Cardiac septum (tissue), 1 donor: ENCODE data around the gene GRK5. TPM values are rescaled to one million over a fixed set of nuclear protein-coding genes. Genes with fewer than 3 reads are reported as not detected.
"Not testable (repeated sequence)": the region's sequence is repeated elsewhere in the genome, so short reads cannot be mapped to it uniquely, and the experiment has no call there.

Experiments
- DNase-seq: peaks from one replicate; pipeline ENCODE4 v3.0.0-alpha.2; 2020; ENCODE audit warnings: low spot score
- intact Hi-C: fragments of 100-400 bp; cut with DNase I; formaldehyde crosslinking; loops from one replicate; pipeline ENCODE4 v1.14.0; 2022
- total RNA-seq: library from RNA; stranded (reverse); fragmentation: NEBNext Ultra II Directional; extraction: Animal tissue kit (Norgen Biotek cat#: 25700); gene quantifications from one replicate; pipeline ENCODE4 v1.2.1, GENCODE V29; 2021
- donor health status: DM: no; HTN: no; CAD: no.

Gene GRK5
- total RNA-seq, 1 donor from 2014 or later, result 17.6 TPM

GRCh38 chr10:119215371-119215770 is 8.0 kb downstream of the GRK5 start:
- no peak for DNase-seq
- intact Hi-C loops, result no loop called here

DNA sequence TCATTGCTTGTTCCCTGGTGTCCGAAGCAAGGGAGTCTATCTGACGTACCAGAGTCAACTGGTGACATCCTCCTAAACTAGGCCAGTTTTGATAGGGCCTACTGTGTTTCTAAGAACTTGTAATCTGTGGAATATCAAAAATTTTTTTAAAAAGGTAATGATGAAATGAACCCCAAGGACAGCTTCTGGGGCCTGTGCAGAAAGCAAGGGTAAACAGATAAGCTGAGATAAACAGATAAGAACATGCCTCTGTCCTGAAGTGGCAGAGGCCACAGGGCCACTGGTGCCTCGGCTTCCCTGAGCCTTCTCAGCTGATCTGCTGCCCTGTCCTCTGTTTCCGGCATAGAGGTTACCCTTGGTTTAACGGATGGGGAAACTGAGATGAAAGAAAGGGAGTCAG is 8.8 kb downstream of the GRK5 start:
- intact Hi-C loops, result no loop called here
- no peak for DNase-seq

GRCh38 chr10:119217401-119217800 is 10.0 kb downstream of the GRK5 start:
- intact Hi-C loops, result no loop called here
- DNase-seq, result no peak

- intact Hi-C loops, result no loop called here
- DNase-seq, result no peak
These were observed 10.7 kb downstream of the GRK5 start for GRCh38 chr10:119217991-119218490.

DNA sequence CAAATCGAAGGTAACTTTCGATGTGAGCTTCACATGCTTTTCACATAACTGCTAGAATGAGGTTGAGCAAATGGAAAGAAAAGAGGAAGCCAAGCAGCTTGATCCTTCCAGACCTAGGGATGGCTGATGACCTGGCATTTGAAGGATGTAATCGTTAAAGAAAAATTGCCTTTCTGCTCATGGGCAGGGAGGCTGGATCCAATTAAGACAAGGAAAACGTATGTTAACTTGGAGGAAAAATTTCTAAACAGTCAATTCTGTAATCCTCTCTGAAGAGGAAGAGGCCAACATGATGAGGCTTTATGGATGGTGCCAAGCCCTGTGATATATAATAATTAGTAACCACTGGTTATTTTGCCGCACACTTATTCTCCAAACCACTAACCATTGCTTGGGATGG is 12.5 kb downstream of the GRK5 start:
- DNase-seq, result no peak
- intact Hi-C loops, result no loop called here

GRCh38 chr10:119221201-119221600 is 13.8 kb downstream of the GRK5 start:
- DNase-seq, result no peak
- intact Hi-C loops, result no loop called here

DNA sequence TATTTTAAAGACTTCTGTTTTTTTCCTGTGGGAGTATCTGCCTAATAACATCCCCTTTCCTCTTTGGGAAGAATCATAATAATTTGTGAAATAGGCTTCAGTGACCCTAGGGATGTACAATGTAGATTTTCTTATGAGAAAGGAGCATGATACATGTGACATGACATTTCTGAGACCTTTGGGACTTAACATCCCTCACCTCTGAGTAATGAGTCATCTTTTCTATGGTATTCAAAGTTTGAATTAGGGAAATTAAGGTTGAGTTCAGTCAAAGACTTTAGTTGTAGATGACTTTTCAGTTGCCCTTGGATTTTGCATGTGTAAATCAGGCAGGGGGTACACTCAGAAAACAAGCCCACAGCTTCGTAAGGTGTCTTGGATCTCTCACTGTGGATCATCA is 14.3 kb downstream of the GRK5 start:
- intact Hi-C loops, result no loop called here
- DNase-seq, result no peak

DNA sequence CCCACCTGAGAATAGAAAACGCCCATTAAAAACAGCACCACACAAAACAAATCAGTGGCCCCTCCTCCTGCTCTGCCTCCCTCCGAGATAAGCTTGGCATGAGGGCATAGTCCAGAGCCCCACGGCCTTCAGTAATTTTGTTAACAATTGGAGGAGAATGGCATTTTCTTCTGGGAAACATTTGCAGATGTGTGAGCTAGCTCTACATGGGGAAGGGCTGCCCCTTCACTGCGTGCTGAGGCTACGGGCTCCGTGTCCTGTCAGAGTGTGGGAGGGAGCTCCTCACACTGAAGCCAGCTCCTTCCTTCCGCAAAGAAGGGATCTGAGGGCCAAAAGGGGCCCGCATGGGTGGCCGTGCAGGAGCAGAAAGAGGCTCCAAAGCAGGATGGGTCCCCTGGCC is 15.2 kb downstream of the GRK5 start:
- intact Hi-C loops, result no loop called here

GRCh38 chr10:119222966-119223386 is 15.6 kb downstream of the GRK5 start:
- intact Hi-C loops, result no loop called here
- no peak for DNase-seq

More for the DNA sequence above, 15.2 kb downstream of the GRK5 start:
- no peak for DNase-seq

DNA sequence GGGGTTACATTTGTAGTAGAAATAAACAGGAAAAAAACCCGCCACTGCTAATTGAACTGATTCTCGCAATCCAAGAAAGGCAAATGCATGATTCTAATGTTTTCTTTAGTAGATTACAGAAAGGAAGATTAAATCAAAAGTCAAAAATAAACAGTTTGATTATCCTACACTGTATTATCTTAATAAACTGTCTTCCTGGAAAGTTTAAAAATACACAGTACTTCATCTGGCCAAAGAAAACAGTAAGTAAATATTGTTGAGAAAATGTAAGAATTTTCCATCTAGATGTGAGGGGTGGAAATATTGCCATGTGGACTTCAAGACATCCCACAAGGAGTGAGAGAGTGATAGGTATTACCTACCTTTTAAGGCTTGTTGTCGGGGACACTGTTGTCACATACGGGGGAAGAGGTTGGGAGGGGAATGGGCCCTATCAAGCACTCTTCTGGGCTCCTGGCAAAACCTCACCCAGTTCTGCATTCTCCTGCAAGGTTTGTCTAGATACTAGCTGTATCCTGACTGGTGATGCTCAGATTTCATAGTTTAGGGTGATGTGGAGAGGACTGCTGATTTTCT is 17.8 kb downstream of the GRK5 start:
- no peak for DNase-seq
- intact Hi-C loops, result no loop called here

DNA sequence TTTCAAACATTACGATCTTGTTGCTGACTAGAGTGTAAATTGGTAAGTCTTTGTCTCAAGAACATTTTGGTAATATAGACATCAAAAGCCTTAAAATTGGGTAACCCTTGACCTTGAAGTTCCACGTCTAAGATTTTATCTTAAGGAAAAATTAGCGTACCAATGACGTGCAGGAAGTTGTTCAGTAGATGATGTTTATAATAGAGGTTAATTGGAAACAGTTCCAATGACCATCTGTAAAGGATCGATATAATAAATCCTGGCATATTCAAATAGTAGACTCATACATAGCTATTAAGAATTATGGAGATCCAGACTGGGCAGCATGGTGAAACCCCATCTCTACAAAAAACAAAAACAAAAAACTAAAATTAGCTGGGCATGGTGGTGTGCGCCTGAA is 20.5 kb downstream of the GRK5 start:
- intact Hi-C loops, result no loop called here
- DNase-seq, result no peak

DNA sequence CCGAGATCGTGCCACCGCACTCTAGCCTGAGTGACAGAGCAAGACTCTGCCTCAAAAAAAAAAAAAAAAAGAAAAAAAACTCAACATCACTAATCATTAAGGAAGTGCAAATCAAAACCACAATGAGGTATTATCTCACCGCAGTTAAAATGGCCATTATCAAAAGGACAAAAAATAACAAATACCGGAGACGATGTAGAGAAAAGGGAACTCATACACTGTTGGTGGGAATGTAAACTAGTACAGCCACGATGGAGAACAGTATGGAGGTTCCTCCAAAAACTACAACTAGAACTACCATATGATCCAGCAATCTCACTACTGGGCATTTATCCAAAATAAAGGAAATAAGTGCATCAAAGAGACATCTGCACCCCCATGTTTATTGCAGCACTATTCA is 24.3 kb downstream of the GRK5 start:
- no peak for DNase-seq
- intact Hi-C loops, result no loop called here

DNA sequence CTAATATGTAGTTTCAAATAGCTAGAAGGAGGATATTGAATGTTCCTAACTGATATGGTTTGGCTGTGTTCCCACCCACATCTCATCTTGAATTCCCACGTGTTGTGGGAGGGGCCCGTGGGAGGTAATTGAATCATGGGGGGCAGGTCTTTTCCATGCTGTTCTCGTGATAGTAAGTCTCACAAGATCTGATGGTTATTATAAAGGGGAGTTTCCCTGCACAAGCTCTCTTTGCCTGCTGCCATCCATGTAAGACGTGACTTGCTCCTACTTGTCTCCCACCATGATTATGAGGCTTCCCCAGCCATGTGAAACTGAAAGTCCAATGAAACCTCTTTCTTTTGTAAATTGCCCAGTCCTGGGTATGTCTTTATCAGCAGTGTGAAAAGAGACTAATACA is 25.1 kb downstream of the GRK5 start:
- intact Hi-C loops, DNase-seq: not testable (repeated sequence)

DNA sequence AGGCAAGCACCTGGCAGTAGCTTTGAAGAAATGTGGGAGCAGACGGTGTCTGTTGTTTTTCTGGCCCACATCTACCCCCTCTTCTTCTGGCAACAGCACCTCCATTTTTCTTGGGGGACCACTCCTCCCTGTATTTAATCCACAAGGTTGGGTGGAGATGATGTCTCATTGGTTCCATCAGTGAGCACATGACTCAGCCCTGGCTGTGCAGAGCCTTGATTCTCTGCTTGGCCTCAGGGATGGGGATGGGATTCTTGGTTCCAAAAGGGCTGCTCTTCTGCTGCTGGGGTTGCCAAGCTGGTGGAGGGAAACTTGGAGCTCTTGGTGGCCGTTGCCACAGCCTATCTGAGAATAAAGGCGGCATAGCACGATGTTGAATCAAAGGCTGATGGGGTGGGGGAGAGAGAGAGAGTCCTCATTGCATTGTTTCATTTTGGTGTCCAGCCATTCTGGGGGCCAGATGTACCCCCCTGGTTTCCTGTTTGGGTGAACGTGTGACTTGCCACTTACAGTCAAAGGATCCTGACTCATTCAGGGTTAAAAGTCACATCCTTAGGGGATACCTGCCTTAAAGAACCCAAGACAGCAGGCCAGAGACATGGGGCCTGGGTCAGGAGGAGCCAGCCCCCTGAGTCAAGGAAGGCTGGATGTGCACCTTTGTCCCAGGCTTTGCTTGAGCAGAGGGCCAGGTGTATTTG is 25.9 kb downstream of the GRK5 start:
- intact Hi-C loops, result no loop called here

DNA sequence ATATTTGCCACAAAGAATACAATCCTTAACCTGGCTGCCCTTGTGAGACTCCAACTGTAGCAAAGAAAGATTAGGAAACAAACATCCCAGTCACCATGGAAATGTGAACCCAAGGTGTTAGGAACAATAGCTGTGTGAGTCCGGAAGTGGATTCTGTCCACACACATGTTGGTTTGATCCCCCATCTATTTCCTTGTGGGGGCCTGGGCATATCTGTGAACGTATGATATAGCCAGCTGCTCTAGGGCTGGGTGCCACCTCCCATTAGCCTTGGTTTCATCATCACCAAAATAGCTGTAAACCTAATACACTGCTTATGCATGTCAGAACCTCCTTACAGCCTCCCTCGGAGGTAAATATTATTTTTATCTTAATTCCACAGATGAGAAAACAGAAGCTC is 26.4 kb downstream of the GRK5 start:
- no peak for DNase-seq
- intact Hi-C loops, result no loop called here

More for the DNA sequence above, 25.9 kb downstream of the GRK5 start:
- no peak for DNase-seq

DNA sequence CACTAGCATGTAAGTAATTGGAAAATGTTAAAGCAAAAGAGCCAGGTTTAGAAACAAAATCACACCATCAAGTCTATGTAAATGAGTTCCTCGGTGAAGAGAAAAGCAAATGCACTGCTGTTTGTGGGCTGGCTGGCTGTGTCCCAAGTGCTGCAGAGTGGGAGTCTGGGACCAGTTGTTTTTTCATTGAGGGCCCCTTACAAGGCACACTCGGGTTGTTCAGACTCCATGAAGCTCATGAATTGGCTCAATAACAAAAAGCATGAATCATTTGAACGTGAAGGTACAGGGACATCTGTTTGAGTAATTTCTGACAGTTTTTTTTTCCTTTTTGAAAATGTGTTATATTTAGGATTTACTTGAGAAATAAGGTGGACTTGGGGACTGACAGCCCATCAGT is 28.0 kb downstream of the GRK5 start:
- no peak for DNase-seq
- intact Hi-C loops, result no loop called here

GRCh38 chr10:119237722-119238436 is 30.5 kb downstream of the GRK5 start:
- intact Hi-C loops, result no loop called here
- no peak for DNase-seq

- intact Hi-C loops, result no loop called here
- no peak for DNase-seq
These were observed 31.2 kb downstream of the GRK5 start for GRCh38 chr10:119238577-119238976.

GRCh38 chr10:119239015-119239414 is 31.6 kb downstream of the GRK5 start:
- intact Hi-C loops, DNase-seq: not testable (repeated sequence)

DNA sequence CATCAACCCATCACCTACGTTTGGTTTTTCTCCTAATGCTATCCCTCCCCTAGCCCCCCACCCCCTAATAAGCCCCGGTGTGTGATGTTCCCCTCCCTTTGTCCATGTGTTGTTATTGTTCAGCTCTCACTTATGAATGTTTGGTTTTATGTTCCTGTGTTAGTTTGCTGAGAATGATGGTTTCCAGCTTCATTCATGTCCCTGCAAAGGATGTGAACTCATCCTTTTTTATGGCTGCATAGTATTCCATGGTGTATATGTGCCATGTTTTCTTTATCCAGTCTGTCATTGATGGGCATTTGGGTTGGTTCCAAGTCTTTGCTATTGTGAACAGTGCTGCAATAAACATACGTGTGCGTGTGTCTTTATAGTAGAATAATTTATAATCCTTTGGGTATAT is 32.3 kb downstream of the GRK5 start:
- intact Hi-C loops, result not testable (repeated sequence)

GRCh38 chr10:119241066-119241465 is 33.7 kb downstream of the GRK5 start:
- no peak for DNase-seq
- intact Hi-C loops, result no loop called here

More for the DNA sequence above, 32.3 kb downstream of the GRK5 start:
- not testable (repeated sequence) for DNase-seq
